ENCODE results near the gene FBXW7. TPM values are rescaled to one million over a fixed set of nuclear protein-coding genes. Genes with fewer than 3 reads are reported as not detected.

Gene FBXW7, protein sequence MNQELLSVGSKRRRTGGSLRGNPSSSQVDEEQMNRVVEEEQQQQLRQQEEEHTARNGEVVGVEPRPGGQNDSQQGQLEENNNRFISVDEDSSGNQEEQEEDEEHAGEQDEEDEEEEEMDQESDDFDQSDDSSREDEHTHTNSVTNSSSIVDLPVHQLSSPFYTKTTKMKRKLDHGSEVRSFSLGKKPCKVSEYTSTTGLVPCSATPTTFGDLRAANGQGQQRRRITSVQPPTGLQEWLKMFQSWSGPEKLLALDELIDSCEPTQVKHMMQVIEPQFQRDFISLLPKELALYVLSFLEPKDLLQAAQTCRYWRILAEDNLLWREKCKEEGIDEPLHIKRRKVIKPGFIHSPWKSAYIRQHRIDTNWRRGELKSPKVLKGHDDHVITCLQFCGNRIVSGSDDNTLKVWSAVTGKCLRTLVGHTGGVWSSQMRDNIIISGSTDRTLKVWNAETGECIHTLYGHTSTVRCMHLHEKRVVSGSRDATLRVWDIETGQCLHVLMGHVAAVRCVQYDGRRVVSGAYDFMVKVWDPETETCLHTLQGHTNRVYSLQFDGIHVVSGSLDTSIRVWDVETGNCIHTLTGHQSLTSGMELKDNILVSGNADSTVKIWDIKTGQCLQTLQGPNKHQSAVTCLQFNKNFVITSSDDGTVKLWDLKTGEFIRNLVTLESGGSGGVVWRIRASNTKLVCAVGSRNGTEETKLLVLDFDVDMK
- 10 to 100 TPM; 20.9 to 47.3 (median 39.5) TPM for total RNA-seq

DNA sequence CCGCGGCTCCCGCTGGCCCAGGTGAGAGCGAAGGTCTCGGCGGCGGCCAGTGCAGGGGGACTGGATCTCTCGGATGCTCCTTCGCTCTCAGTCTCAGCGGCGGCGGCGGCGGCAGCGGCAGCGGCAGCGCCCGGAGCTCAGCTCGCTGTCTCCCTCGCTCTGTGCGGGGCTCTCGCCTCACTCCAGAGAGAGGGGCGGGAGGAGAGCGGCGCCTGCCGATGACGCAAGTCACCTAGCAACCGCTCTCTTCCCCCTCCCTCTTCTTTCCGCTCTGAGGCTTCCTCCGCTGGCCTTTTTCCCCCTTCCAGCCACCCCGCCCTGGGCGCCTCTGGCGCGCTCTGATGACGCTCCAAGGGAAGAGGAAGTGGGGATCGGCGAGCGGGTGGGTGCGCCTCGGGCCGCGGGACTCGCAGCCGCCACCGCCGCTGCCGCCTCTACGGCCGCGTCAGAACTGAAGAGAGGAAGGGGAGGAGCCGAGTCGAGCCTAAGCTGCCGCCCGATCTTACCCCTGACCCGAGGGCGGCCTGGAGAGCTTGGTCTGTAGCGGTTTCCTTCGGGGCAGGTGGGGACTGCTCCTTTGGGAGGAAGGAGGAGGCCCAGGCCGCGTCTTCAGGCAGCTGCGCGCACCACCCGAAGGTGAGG is at the start of gene FBXW7:
FBXW7 (minus strand) TSS at position 190 of the 642 bp plus-strand sequence. CDS start 124,289 bp downstream, outside the sequence.
- TF ChIP-seq, protein P1, sequence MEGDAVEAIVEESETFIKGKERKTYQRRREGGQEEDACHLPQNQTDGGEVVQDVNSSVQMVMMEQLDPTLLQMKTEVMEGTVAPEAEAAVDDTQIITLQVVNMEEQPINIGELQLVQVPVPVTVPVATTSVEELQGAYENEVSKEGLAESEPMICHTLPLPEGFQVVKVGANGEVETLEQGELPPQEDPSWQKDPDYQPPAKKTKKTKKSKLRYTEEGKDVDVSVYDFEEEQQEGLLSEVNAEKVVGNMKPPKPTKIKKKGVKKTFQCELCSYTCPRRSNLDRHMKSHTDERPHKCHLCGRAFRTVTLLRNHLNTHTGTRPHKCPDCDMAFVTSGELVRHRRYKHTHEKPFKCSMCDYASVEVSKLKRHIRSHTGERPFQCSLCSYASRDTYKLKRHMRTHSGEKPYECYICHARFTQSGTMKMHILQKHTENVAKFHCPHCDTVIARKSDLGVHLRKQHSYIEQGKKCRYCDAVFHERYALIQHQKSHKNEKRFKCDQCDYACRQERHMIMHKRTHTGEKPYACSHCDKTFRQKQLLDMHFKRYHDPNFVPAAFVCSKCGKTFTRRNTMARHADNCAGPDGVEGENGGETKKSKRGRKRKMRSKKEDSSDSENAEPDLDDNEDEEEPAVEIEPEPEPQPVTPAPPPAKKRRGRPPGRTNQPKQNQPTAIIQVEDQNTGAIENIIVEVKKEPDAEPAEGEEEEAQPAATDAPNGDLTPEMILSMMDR (IDR thresholded peaks at IDR 0.05; ENCODE audit: low read depth): no peak

DNA sequence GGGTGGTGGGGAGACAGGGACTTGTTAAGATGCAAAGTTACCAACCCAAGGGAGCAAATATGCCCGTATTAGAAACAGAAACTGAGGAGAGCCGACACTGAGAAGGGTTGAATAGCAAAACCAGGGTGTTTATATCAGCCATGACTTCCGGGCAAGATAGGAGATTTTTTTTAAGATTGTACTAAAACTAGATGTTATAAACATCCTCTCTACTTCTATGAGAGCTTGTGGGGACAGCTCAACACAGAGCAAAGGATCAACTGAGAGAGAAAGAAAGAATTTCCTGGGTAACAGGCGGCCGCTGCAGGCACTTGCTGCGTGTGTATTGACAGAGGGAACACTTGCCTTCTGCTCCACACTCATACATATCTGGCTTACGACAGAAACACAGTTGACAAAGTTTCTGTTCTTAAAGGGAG is 49.1 kb upstream of the FBXW7 start:
- TF ChIP-seq, protein P1 (IDR thresholded peaks at IDR 0.05; ENCODE audit: low read depth): no peak

DNA sequence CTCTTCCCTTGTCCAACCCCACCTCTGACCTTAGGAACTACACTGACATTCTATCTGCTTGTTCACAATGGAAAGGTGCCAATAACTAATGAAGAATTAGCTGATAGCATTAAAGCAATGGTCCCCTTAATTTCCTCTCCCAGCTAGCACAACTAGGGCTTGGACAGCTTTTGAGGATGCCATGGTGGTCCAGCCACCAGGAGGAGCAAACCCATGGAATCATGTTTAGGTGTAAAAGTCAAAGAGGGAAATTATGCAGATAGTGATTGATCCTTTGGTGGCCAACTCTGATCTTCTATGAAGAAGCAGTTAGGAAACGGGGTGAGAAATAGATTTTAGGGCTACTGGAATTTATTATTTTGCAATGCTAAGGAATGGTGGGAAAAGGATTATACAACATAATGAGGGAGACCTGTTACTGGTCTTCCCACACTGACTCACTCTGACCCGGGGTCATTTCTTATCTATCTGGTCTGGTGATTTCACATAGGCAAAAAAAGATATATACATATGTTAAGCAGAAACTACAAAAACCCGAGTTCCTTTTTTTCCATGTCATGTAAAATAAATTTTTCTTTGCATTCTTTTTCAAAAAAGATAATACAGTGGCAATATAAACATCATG is 45.8 kb upstream of the FBXW7 start:
- TF ChIP-seq, protein P1 (IDR thresholded peaks at IDR 0.05; ENCODE audit: low read depth): no peak

- TF ChIP-seq, protein P1 (IDR thresholded peaks at IDR 0.05; ENCODE audit: low read depth): no peak
Measured at GRCh38 chr4:152579916-152580315, 44.0 kb upstream of the FBXW7 start.

- TF ChIP-seq, protein P1 (IDR thresholded peaks at IDR 0.05; ENCODE audit: low read depth): no peak
Measured at GRCh38 chr4:152579107-152579764, 43.3 kb upstream of the FBXW7 start.

DNA sequence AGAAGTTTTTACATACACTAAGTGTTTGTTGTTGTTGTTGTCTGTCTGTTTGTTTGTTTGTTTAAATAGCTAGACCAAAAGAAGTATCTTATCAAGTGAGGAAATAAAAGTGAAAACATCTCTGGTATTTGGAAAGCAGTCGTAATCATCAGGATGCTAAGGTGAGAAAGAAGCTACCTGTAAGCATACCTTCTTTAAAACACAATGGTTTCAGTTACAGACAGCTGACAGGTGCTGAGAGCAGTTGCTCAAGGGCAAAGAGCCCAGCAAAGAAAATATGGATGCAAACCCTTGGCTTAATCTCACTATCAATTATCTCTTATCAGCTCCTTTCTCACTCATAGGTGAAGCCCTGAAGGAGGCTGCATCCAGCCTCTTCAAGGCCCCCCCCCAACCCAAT is 42.8 kb upstream of the FBXW7 start:
- TF ChIP-seq, protein P1 (IDR thresholded peaks at IDR 0.05; ENCODE audit: low read depth): no peak
